ENCODE results near the gene KRTAP13-4.

DNA sequence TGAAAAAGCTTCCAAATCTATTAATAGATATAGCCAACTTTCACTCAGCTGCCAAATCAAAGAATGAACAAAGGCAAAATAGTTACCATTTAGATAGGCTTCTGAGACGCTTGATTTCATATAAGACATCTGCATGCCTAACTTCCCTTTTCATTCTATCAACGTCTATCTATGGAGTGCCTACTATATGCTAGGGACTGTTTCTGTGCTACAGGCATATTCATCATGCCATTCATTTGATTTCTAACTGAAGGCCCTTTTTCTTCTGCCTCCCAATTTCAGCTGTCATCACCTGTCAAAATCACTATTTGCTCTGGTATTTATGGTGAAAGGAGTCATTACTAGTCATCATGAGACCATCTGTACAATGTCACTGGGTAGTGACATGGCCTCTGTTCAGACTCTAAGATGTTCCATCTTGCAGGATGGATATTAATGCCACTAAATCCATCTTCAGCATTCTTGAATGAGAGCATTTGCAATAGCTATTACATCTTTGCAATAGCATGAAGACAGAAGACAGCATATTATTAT, 38.5 kb upstream of the KRTAP13-4 start:
- TF ChIP-seq POLR2A (IDR thresholded peaks at IDR 0.05): no peak
- TF ChIP-seq, protein P1, sequence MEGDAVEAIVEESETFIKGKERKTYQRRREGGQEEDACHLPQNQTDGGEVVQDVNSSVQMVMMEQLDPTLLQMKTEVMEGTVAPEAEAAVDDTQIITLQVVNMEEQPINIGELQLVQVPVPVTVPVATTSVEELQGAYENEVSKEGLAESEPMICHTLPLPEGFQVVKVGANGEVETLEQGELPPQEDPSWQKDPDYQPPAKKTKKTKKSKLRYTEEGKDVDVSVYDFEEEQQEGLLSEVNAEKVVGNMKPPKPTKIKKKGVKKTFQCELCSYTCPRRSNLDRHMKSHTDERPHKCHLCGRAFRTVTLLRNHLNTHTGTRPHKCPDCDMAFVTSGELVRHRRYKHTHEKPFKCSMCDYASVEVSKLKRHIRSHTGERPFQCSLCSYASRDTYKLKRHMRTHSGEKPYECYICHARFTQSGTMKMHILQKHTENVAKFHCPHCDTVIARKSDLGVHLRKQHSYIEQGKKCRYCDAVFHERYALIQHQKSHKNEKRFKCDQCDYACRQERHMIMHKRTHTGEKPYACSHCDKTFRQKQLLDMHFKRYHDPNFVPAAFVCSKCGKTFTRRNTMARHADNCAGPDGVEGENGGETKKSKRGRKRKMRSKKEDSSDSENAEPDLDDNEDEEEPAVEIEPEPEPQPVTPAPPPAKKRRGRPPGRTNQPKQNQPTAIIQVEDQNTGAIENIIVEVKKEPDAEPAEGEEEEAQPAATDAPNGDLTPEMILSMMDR (IDR thresholded peaks at IDR 0.05): no peak

Measured in sigmoid colon (tissue), 3 donors.